HAP-1 (cell line): ENCODE data around the gene USP48.
A peak's percentile ranks its signal among the peaks of the same experiment; 100 is the strongest.

Source experiments
- DNase-seq, 2 experiments: peaks; one replicate each; pipeline ENCODE4 v3.0.0-alpha.2; 2016 to 2020; ENCODE audit warnings: low spot score in 2 of 2
- H3K27me3 ChIP-seq: fragments of 250-450 bp; sonication (Bioruptor Pico); 2 replicates; pipeline ENCODE4 v1.5.1; 2020; ENCODE audit warnings: low read depth, mild to moderate bottlenecking, moderate library complexity
- H3K36me3 ChIP-seq: fragments of 250-450 bp; sonication (Bioruptor Pico); replicated peaks from 2 replicates; pipeline ENCODE4 v1.5.1; 2020; ENCODE audit warnings: mild to moderate bottlenecking
- H3K4me1 ChIP-seq: fragments of 250-450 bp; sonication (Bioruptor Pico); 2 replicates; pipeline ENCODE4 v1.5.1; 2020; ENCODE audit warnings: mild to moderate bottlenecking
- H3K4me3 ChIP-seq: fragments of 250-450 bp; sonication (Bioruptor Pico); 2 replicates; pipeline ENCODE4 v1.5.1; 2020; ENCODE audit warnings: mild to moderate bottlenecking, moderate library complexity
- H3K9me3 ChIP-seq: fragments of 250-450 bp; sonication (Bioruptor Pico); 2 replicates; pipeline ENCODE4 v1.5.1; 2020; ENCODE audit warnings: mild to moderate bottlenecking, moderate library complexity
- in situ Hi-C: fragments of 300-500 bp; cut with MboI; formaldehyde crosslinking; loops from 3 replicates; pipeline ENCODE4 v1.14.3; 2020; ENCODE audit warnings: low sequenced_read_pairs, inconsistent platforms, mixed read lengths

USP48 gene

DNA sequence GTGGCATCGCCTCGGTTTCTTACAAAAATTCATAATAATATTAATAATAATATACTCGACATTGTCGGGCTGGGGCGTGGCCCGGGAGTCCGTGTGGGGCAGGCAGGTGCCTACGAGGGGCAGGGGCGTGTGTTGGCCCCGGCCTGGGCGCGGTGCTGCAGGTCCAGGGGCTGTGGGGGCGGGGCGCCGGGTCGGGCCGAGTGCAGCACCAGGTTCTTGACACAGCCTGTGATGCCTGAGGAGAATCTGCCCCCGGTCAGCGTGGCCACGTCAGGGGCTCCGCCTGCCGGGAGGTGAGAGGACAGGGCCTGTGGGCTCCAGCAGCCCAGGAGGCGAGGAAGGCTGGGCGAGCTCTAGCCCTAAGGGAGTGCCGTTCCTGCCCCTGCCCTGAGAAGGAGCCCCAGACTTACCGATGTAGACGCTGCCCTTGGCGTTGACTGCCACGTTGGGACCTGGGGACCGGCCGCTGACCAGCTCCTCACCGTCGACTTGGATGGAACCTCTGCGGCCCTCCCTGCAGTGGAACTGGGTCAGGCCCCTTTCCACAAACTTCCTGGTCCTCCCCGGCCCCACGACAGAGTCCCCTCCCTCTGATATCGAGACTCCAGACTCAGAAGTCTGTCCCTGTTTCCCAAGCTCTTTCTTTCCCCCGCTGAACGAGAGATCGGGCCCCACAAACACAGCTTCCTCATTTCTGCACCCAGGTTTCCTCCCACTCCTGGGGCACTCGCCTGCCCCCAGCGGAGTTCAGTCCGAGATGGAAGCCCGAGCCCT is 40.4 kb upstream of the USP48 start:
- H3K4me1 ChIP-seq = no peaks in the 10 kb centered on the region
- in situ Hi-C loops = no loop called here
- H3K9me3 ChIP-seq = no peaks in the 10 kb centered on the region
- H3K36me3 ChIP-seq = peaks cover 7% of the 10 kb centered on the region
- DNase-seq = no peak
- H3K27me3 ChIP-seq = no peaks in the 10 kb centered on the region
- H3K4me3 ChIP-seq = no peak overlapping the region

DNA sequence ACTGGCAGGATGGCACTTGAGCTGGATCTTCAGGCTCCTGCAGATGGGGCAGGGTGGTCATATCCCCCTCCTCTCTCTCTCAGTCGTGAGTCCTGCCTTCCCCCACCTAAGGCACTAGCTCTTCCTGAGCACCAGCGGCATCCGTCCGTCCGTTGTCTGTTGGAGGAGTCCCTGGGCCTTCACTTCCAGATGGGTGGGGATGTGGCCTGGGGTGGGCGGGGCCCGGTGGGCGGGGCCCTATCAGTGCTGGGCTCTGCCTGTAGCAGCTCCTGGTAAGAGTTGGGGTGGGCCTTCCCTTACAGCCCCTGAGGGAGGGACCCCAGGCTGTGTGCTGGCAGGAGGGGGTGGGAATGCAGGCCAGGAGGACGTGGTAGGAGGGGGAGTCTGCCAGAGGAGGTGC is 39.4 kb upstream of the USP48 start:
- H3K4me1 ChIP-seq = no peaks in the 10 kb centered on the region
- in situ Hi-C loops = no loop called here
- no peaks in the 10 kb centered on the region for H3K9me3 ChIP-seq
- DNase-seq = peak in 1 of 2 experiments; percentile 44
- no peaks in the 10 kb centered on the region for H3K27me3 ChIP-seq
- no peak overlapping the region for H3K4me3 ChIP-seq
- peaks cover 3% of the 10 kb centered on the region for H3K36me3 ChIP-seq

DNA sequence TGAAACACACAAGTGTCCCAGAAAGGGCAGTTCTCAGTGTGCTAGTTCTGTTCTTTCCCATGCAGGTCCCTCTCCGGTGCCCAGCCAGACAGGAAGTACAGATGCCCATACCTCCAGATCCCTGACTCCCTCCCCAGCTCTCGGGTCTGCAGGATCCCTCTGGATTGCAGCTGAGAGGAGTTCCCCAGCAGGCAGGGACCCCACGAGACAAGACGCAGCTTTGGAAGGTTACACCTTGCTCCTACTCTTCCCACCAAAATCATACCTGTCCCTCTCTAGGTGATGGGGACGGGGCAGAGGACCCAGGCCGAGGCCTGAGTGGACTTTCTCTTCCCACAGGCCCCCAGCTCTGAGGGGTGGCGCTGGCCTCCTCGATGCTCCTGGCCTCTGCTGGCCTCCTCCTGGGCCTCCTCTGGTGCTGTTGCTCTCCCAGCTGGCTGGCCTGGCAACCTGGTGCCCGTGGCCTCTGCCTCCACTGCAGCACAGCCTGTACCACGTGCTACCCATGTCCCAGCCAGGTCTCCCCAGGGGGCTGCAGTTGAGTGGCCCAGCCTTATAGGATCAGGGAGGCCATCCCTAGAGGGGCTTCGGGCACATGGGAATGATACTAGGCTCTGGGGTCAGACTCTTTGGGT is 38.6 kb upstream of the USP48 start:
- H3K4me3 ChIP-seq = no peak overlapping the region
- H3K27me3 ChIP-seq = no peaks in the 10 kb centered on the region
- in situ Hi-C loops = no loop called here
- no peaks in the 10 kb centered on the region for H3K36me3 ChIP-seq
- no peaks in the 10 kb centered on the region for H3K4me1 ChIP-seq
- H3K9me3 ChIP-seq = no peaks in the 10 kb centered on the region
- no peak for DNase-seq

DNA sequence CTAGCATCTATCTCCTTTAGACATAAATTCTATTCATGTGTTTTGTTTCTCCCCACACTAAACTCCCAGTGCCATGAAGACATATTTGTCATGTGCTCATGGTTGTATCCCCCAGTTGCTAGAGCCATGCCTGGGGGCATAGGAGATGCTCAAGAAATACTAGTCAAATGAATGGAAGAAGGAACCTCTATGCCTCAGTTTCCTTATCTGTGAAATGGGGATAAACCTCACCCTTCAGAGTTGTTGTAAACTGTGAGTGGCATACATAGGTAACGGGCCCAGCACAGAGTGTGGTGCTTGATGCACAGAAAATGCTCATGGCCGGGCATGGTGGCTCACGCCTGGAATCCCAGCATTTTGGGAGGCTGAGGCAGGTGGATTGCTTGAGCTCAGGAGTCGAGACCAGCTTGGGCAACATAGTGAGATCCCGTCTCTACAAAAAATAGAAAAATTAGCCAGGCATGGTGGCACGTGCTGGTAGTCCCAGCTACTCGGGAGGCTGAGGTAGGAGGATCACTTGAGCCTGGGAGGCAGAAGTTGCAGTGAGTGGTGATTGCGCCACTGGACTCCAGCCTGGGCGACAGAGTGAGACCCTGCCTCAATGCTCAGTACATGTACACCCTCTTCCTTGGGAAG is 37.8 kb upstream of the USP48 start:
- Histone ChIP-seq H3K4me1 (no peaks in the 10 kb centered on the region), H3K27me3 (no peaks in the 10 kb centered on the region), H3K36me3 (no peaks in the 10 kb centered on the region), H3K4me3 (no peak overlapping the region), H3K9me3 (no peaks in the 10 kb centered on the region)
- in situ Hi-C loops = no loop called here
- no peak for DNase-seq

DNA sequence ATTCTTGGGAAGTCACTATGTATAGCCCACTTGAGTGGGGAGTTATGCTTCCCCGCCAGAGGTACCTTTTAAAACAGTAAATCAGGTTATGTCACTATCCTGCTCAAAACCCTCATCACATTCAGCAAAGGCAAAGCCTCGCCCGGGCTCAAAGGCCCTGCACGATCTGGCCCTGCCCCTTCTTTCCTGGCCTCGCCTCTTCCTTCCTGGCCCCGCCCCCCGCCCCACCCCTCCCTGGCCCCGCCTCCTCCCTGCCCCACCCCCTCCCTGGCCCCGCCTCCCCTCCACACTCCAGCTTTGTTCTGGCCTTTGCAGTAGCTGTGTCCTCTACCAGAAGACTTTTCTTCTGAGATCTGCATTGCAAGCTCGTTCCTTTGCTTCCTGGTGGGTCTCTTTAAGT is 35.7 kb upstream of the USP48 start:
- no peaks in the 10 kb centered on the region for H3K9me3 ChIP-seq
- peak; percentile 56 to 74 for DNase-seq
- no peaks in the 10 kb centered on the region; the same call in 1 of the 2 replicates for H3K4me1 ChIP-seq
- no peak overlapping the region for H3K4me3 ChIP-seq
- in situ Hi-C loops = no loop called here
- no peaks in the 10 kb centered on the region for H3K27me3 ChIP-seq
- no peaks in the 10 kb centered on the region for H3K36me3 ChIP-seq

- Histone ChIP-seq H3K4me1 (no peaks in the 10 kb centered on the region; the same call in 1 of the 2 replicates), H3K4me3 (no peak overlapping the region), H3K27me3 (no peaks in the 10 kb centered on the region), H3K9me3 (no peaks in the 10 kb centered on the region), H3K36me3 (no peaks in the 10 kb centered on the region)
- in situ Hi-C loops = no loop called here
- DNase-seq = no peak
Observed at GRCh38 chr1:21816602-21817302, 33.8 kb upstream of the USP48 start.

DNA sequence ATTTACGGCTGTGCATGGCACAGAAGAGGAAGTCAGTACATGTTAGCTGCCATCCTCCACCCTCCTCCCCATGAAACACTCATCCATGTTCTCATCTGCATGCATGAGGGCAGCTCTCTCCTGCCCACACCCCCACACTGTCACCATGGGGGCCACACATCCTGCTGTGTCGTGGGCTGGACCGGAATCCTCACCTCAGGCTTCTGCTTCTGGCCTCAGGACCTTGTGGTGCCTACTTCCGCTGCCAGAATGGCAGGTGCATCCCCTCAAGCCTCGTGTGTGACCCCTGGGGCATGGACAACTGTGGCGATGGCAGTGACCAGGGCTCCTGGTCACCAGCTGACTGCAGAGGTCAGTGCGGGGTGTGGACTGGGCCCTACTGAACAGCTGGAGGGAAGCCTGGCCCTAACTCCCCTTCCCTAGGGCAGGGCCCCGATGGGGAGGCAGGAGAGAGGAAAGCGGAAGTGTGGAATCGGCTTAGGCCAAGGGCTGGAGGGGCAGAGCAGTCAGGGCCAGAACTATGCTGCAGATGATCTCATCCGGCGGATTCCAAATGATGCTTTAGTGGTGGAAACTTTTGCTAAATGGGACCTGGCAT is 32.9 kb upstream of the USP48 start:
- Histone ChIP-seq H3K36me3 (no peaks in the 10 kb centered on the region), H3K4me1 (no peaks in the 10 kb centered on the region; the same call in 1 of the 2 replicates), H3K4me3 (no peak overlapping the region), H3K9me3 (no peaks in the 10 kb centered on the region), H3K27me3 (no peaks in the 10 kb centered on the region)
- in situ Hi-C loops = no loop called here
- DNase-seq = no peak

DNA sequence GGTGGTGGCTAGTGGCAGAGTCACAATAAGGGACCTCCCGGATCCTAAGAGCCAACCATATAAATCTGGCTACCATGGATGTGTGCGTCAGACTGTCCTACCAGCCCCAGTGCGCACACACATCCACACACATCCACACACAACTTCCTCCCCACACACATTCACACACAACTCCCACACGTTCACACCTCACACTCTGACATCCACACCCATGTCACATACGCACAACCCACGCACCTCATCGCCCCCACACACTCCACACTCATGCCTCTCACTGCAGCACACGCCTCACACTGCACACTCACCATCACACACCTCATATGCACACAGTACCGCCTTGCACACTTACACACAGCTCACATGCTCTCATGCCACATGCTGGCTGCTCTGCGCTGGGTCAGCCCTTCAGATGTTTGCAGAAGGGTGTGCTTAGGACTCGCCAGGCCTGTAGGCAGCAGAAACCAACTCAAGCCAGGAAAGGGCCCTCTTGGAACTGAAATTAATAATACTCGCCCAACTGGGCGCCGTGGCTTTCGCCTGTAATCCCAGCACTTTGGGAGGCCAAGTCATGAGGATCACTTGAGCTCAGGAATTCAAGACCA is 32.1 kb upstream of the USP48 start:
- Histone ChIP-seq H3K4me1 (no peaks in the 10 kb centered on the region; the same call in 1 of the 2 replicates), H3K36me3 (no peaks in the 10 kb centered on the region), H3K4me3 (no peak overlapping the region; the same call in 1 of the 2 replicates), H3K27me3 (no peaks in the 10 kb centered on the region), H3K9me3 (no peaks in the 10 kb centered on the region)
- in situ Hi-C loops = no loop called here
- no peak for DNase-seq

DNA sequence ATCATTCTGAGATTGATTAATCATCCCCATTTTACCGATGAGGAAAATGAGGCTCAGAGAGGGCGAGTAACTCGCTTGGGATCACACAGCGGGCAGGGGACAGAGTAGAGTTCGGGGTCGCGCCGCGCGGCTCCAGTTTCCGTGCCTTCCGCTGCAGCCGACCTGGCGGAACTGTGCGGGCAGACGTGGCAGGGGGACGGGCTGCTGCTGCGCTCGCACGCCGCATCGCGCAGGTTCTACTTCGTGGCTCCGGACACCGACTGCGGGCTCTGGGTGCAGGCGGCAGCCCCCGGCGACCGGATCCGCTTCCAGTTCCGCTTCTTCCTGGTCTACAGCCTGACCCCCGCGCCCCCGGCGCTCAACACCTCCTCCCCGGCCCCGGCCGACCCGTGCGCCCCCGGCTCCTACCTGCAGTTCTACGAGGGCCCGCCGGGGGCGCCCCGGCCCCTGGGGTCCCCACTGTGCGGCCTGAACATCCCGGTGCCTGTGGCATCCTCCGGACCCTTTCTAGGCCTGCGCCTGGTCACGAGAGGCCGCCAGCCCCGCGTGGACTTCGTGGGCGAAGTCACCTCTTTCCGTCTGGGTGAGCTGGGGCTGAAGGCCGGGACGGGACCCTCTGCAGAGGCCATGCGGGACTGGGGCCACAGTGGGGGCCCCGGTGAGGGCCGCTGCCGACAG is 31.4 kb upstream of the USP48 start:
- no peaks in the 10 kb centered on the region; the same call in 1 of the 2 replicates for H3K4me1 ChIP-seq
- H3K27me3 ChIP-seq = no peaks in the 10 kb centered on the region
- DNase-seq = peak; percentile 21 to 73
- H3K36me3 ChIP-seq = no peaks in the 10 kb centered on the region
- no peaks in the 10 kb centered on the region for H3K9me3 ChIP-seq
- H3K4me3 ChIP-seq = peak overlapping the region; percentile 33
- in situ Hi-C loops = no loop called here

- in situ Hi-C loops = no loop called here
- Histone ChIP-seq H3K9me3 (no peaks in the 10 kb centered on the region), H3K4me3 (no peak overlapping the region), H3K4me1 (no peaks in the 10 kb centered on the region; the same call in 1 of the 2 replicates), H3K36me3 (no peaks in the 10 kb centered on the region), H3K27me3 (no peaks in the 10 kb centered on the region)
- DNase-seq = no peak
Observed at GRCh38 chr1:21813542-21813941, 30.6 kb upstream of the USP48 start.

- in situ Hi-C loops = no loop called here
- no peak within 1 kb of the TSS for H3K4me3 ChIP-seq
- H3K9me3 ChIP-seq = no peaks in the 10 kb centered on the region
- H3K4me1 ChIP-seq = no peaks in the 10 kb centered on the region; the same call in 1 of the 2 replicates
- DNase-seq = no peak
- H3K27me3 ChIP-seq = no peaks in the 10 kb centered on the region
- H3K36me3 ChIP-seq = no peaks in the 10 kb centered on the region
Observed at GRCh38 chr1:21811875-21812305, 28.9 kb upstream of the USP48 start, which contains the start of gene LDLRAD2. Gene LDLRAD2 (plus strand): TSS chr1:21812265. CDS start chr1:21812452, 187 bp downstream.

- Histone ChIP-seq H3K4me3 (no peak overlapping the region), H3K4me1 (no peaks in the 10 kb centered on the region), H3K27me3 (no peaks in the 10 kb centered on the region), H3K36me3 (no peaks in the 10 kb centered on the region), H3K9me3 (no peaks in the 10 kb centered on the region)
- no peak for DNase-seq
- in situ Hi-C loops = no loop called here
Observed at GRCh38 chr1:21804536-21804935, 21.6 kb upstream of the USP48 start.
